Mesodermal cell (in vitro differentiated cells): Measurements from ENCODE around the gene C19orf38.

Experiments
- H3K27ac ChIP-seq: 2 replicates; pipeline ENCODE4 v1.7.0; 2013; ENCODE audit warnings: mild to moderate bottlenecking, low read depth, low read length, moderate library complexity; ENCODE audit not compliant: severe bottlenecking
- H3K36me3 ChIP-seq: 2 replicates; pipeline ENCODE4 v1.7.1; 2013; ENCODE audit warnings: mild to moderate bottlenecking, low read length, moderate library complexity; ENCODE audit not compliant: control insufficient read depth, insufficient read depth
- H3K4me1 ChIP-seq: one replicate; pipeline ENCODE4 v1.7.1; 2013; ENCODE audit warnings: mild to moderate bottlenecking, low read length; ENCODE audit not compliant: insufficient read depth, control insufficient read depth, poor library complexity, severe bottlenecking
- H3K4me3 ChIP-seq: 2 replicates; pipeline ENCODE4 v1.7.0; 2013; ENCODE audit warnings: low read length, control low read depth, mild to moderate bottlenecking; ENCODE audit not compliant: insufficient read depth, poor library complexity, severe bottlenecking; ENCODE audit errors: extremely low read depth
- H3K9me3 ChIP-seq: 2 replicates; pipeline ENCODE4 v1.7.1; 2013; ENCODE audit warnings: mild to moderate bottlenecking, low read length, moderate library complexity; ENCODE audit not compliant: control insufficient read depth
- WGBS, 2 experiments: methylation state at CpG; one replicate each; pipeline ENCODE4 v1.1.5; 2013; ENCODE audit warnings: missing lambda C conversion rate in 2 of 2; ENCODE audit not compliant: insufficient coverage in 2 of 2; 5-methylcytosine and 5-hydroxymethylcytosine counted together

Gene C19orf38

DNA sequence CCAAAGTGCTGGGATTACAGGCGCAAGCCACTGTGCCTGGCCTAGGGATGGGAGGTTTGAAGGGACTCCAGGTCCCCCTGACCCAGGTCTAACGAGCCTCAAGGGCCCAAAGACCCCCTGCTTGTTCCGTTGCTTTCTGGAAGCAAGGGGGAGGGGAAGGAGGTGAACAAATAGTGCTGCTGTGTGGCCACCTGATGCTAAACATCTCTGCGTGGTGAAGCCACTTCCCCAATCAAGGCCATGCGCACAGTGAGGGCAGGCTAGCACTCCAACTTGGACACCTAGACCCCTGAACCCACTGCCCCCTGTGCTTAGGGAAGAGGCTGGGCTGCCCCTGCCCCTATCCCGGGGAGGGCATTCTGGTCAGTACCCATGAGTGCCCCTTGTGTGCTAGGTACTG, 47.1 kb downstream of the C19orf38 start:
- Histone ChIP-seq H3K27ac (no peak overlapping the region), H3K4me3 (no peak overlapping the region), H3K36me3 (no peaks in the 10 kb centered on the region), H3K9me3 (no peaks in the 10 kb centered on the region), H3K4me1 (peaks cover 17% of the 10 kb centered on the region)
- WGBS, 2 experiments, result 85 to 96% methylated on average over 5 to 6 of the region's 6 CpGs

- Histone ChIP-seq H3K9me3 (no peaks in the 10 kb centered on the region), H3K36me3 (no peaks in the 10 kb centered on the region), H3K27ac (no peak overlapping the region), H3K4me3 (no peak overlapping the region), H3K4me1 (peaks cover 17% of the 10 kb centered on the region)
- WGBS, 2 experiments, result 82 to 88% methylated on average over 6 to 11 of the region's 12 CpGs
Measured at GRCh38 chr19:10895920-10896319, 47.7 kb downstream of the C19orf38 start.

GRCh38 chr19:10896851-10897526, 48.8 kb downstream of the C19orf38 start:
- 82 to 93% methylated on average over 6 to 7 of the region's 7 CpGs for WGBS, 2 experiments

DNA sequence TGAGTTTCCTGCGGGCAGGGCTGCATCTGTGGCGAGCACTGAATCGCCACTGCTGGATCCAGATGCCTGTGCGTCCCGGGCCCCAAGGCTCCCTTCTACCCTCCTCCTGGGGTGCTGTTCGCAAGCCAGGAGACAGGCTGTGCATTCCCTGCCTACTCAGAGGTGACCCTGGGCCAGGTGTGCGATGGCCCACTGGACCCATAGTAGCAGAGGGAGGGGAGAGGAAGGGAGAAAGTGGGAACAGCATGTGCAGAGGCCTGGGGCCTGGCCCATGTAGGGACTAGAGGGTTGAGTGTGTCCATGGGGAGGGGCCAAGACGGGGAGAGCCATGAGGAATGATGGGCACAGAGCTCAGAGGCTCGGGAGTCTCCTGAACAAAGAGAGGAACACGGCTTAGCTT, 50.4 kb downstream of the C19orf38 start:
- Histone ChIP-seq H3K36me3 (no peaks in the 10 kb centered on the region), H3K4me3 (no peak overlapping the region), H3K27ac (no peak overlapping the region), H3K4me1 (peaks cover 11% of the 10 kb centered on the region), H3K9me3 (no peaks in the 10 kb centered on the region)
- 94% methylated on average over 7 to 8 of the region's 10 CpGs for WGBS, 2 experiments

More at GRCh38 chr19:10896851-10897526, 48.8 kb downstream of the C19orf38 start:
- Histone ChIP-seq H3K36me3 (no peaks in the 10 kb centered on the region), H3K4me3 (no peak overlapping the region), H3K27ac (no peak overlapping the region), H3K4me1 (peaks cover 11% of the 10 kb centered on the region), H3K9me3 (no peaks in the 10 kb centered on the region)

DNA sequence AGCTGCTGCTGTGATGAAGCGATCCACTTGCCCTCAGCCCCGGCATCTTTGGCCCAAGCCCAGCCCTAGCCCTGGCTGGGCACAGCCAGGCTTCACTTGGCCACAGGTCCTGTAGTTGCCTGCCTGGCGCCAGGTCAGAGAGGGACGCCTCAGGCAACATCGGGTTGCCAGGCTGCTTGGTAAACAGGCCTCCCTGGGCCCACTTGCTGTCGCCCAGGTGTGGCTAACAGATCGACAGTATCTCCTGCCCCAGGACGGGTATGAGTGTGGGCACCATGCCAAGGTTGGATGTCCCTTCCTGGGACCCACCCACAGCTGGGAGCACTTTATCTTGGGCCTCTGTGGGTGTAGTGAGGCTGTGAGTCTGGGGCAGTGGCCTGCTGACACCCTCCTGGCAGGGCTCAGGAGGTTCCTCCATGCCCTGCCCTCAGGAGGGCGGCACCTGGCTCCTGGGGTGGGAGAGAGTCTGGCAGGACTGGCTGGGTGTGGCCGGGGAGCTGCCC, 51.0 kb downstream of the C19orf38 start:
- H3K4me1 ChIP-seq, result peaks cover 8% of the 10 kb centered on the region
- H3K4me3 ChIP-seq, result no peak overlapping the region
- no peaks in the 10 kb centered on the region for H3K9me3 ChIP-seq
- H3K27ac ChIP-seq, result no peak overlapping the region
- H3K36me3 ChIP-seq, result peaks cover 1% of the 10 kb centered on the region
- WGBS, 2 experiments, result 95 to 99% methylated on average over 8 to 10 of the region's 10 CpGs

DNA sequence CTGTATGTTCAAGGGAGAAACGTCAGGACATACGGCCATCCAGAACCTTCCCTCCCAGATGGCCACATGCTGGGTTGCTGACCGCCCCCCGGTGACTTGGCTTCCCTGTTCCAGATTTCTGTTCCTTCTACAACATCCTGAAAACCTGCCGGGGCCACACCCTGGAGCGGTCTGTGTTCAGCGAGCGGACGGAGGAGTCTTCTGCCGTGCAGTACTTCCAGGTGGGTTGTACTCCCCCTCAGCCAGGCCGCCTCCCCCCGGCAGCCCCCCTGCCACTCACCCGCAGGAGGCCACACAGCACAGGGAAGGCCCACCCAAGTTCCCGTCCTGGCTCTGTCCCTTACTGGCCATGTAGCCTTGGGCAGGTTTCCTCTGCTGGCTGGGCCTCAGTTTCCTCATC, 59.7 kb downstream of the C19orf38 start:
- Histone ChIP-seq H3K27ac (no peak overlapping the region), H3K4me1 (no peaks in the 10 kb centered on the region), H3K4me3 (no peak overlapping the region), H3K36me3 (peaks cover 57% of the 10 kb centered on the region), H3K9me3 (no peaks in the 10 kb centered on the region)
- WGBS, 2 experiments, result 93% methylated on average over 12 to 14 of the region's 14 CpGs

DNA sequence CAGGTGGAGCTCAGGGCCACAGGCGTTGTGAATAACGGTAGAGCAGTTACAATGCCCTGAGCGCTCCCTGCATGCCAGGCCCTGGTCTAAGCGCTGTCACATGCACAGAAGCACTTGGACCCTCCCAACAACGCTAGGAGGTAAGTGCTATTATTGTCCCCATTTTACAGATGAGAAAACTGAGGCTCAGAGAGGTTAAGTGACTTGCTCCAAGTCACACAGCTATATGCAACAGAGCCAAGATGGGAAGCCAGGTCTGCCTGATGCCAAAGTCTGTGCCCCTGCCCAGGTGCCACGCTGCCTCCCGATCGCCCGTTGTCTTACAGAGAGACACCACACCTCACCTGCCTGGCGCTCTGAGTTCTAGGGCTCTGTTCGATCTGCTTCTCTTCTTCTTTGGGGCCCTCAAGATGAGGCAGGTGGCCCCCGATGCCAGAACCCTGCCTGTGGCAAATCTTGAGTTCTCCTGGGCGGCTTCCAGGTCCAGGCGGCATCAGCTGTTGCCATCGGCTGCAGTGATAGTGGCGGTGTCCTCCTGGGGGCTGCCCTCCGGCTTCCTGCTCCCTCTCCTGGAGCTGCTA, 60.3 kb downstream of the C19orf38 start:
- H3K4me1 ChIP-seq, result no peaks in the 10 kb centered on the region
- no peaks in the 10 kb centered on the region for H3K9me3 ChIP-seq
- H3K36me3 ChIP-seq, result peaks cover 62% of the 10 kb centered on the region
- no peak overlapping the region for H3K4me3 ChIP-seq
- WGBS, 2 experiments, result 98% methylated on average over 16 to 17 of the region's 17 CpGs
- no peak overlapping the region for H3K27ac ChIP-seq

DNA sequence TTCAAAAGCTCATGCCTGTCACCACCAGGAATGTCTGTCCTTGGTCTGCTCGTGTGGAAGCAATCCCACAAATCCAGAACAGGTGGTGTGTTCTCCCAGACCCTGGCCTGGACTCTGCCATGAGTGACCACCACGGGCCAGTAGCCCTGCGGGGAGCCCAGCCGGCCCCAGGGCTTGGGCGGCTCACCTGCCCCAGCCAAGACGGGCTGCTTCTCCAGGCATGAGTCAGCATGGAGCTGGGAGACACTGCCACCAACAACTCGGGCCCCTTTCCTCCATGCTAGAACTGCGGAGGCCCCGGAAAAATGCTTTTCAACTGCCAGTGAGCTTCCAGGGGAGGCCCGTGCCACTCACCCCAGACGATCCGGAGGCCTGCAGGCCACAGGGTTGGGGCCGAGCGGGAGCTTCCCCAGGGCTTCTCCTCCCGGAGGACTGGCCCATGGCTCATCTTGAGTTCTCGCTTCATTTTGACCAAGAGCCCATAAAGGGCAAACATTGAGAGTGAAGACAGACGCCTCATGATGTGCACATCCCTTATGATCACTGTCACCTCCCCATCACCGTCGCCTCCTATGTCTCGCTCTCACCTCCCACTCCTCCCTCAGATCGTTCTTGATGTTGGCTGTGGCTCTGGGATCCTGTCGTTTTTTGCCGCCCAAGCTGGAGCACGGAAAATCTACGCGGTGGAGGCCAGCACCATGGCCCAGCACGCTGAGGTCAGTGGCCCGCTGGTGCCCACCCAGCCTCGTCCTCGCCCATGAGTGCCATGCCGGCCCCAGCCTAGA, 63.6 kb downstream of the C19orf38 start:
- Histone ChIP-seq H3K9me3 (no peaks in the 10 kb centered on the region), H3K27ac (no peak overlapping the region), H3K36me3 (peaks cover 72% of the 10 kb centered on the region), H3K4me1 (peaks cover 9% of the 10 kb centered on the region), H3K4me3 (no peak overlapping the region)
- 95 to 98% methylated on average over 27 to 31 of the region's 31 CpGs for WGBS, 2 experiments

GRCh38 chr19:10912619-10913018, 64.4 kb downstream of the C19orf38 start:
- Histone ChIP-seq H3K9me3 (no peaks in the 10 kb centered on the region), H3K36me3 (peaks cover 73% of the 10 kb centered on the region), H3K27ac (no peak overlapping the region), H3K4me1 (peaks cover 9% of the 10 kb centered on the region), H3K4me3 (no peak overlapping the region)
- WGBS, 2 experiments, result 91 to 95% methylated on average over 17 to 18 of the region's 18 CpGs

DNA sequence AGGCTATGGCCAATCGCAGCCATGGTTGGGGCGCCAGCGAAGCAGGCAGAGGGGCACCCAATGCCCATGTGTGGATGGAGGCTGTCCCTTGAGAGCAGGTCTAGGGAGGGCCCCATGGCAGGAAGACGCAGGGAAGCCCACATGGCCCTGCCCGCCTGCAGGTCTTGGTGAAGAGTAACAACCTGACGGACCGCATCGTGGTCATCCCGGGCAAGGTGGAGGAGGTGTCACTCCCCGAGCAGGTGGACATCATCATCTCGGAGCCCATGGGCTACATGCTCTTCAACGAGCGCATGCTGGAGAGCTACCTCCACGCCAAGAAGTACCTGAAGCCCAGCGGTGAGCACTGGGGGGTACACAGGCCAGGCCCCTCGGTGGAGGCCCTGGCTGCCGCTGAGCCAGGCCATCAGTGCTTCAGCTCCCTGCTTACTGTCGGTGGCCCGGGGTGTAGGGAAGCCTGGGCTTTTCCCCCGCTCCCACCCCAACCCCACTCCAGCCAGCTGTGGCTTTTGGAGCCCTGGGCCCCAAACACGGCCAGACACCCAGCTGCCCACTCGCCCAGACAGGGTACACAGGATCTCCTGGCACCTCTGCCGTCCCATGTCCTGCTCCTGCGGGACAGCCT, 65.6 kb downstream of the C19orf38 start:
- Histone ChIP-seq H3K4me3 (no peak overlapping the region), H3K9me3 (no peaks in the 10 kb centered on the region), H3K4me1 (peaks cover 9% of the 10 kb centered on the region), H3K27ac (no peak overlapping the region), H3K36me3 (peaks cover 71% of the 10 kb centered on the region)
- WGBS, 2 experiments, result 97 to 98% methylated on average over 20 to 22 of the region's 24 CpGs
